HCT116 (cell line): ENCODE measurements around the gene GNAO1. TPM values are rescaled to one million over a fixed set of nuclear protein-coding genes. Genes with fewer than 3 reads are reported as not detected.

Source experiments
- ATAC-seq: fragments of 200-7000 bp; cut with Tn5 transposase; 2 replicates; pipeline ENCODE4 v1.9.1; 2020; ENCODE audit warnings: mild to moderate bottlenecking, moderate library complexity
- BruUV-seq: library from RNA; stranded (reverse); fragments of 400-500 nt; replicated peaks from 2 replicates; lab custom pipeline; 2021; lab: Mats Ljungman, UMichigan
- CTCF ChIA-PET: fragments of 300-600 bp; sonication (Branson Sonifier 250); formaldehyde crosslinking; loops from one replicate; lab custom pipeline; 2021; ENCODE audit warnings: antibody characterized with exemption; lab: Charles Lee
- POLR2A ChIA-PET: fragments of 300-600, 350-600 bp; sonication (Branson Sonifier 250); formaldehyde crosslinking; loops from one replicate; lab custom pipeline; 2021; ENCODE audit warnings: antibody characterized with exemption; lab: Charles Lee
- RAD21 ChIA-PET, 2 experiments: fragments of 300-600 bp; sonication (Branson Sonifier 250); formaldehyde crosslinking; loops; one replicate each; lab custom pipeline; 2023; ENCODE audit warnings: low total read pairs in 2 of 2; ENCODE audit not compliant: uncharacterized antibody in 2 of 2, unreplicated experiment in 2 of 2, low non-redundant PET in 1 of 2; lab: Charles Lee
- DNase-seq: peaks from one replicate; pipeline ENCODE4 v3.0.0-alpha.2; 2010; ENCODE audit warnings: low read depth, low spot score
- H2AFZ ChIP-seq: fragments of 200-600 bp; shearing (Covaris generic), sonication (generic); 2 replicates; pipeline ENCODE4 v1.6.1; 2017; ENCODE audit warnings: low read depth, mixed run types, mixed read lengths, antibody characterized with exemption, low read length; ENCODE audit not compliant: poor library complexity, severe bottlenecking
- H3K27ac ChIP-seq: 2 replicates; pipeline ENCODE4 v1.5.1; 2012; ENCODE audit warnings: low read depth, low read length
- H3K27me3 ChIP-seq: fragments of 200-600 bp; sonication (generic); 2 replicates; pipeline ENCODE4 v1.6.1; 2016; ENCODE audit warnings: mixed run types, low read length, mixed read lengths; ENCODE audit not compliant: insufficient read depth
- H3K36me3 ChIP-seq, 2 experiments: fragments of 200-500 bp in 1 of 2; fragments of 200-600 bp in 1 of 2; sonication (Bioruptor generic) in 1 of 2; sonication (generic) in 1 of 2; 2 replicates each; pipeline versions ENCODE4 v1.5.1 to v1.6.1; 2014 to 2016; ENCODE audit warnings: low read length in 2 of 2, inconsistent platforms in 1 of 2, mixed read lengths in 1 of 2, mixed run types in 1 of 2; ENCODE audit not compliant: insufficient read depth in 2 of 2, control insufficient read depth in 1 of 2
- H3K4me1 ChIP-seq, 2 experiments: fragments of 200-600 bp in 1 of 2; sonication (generic) in 1 of 2; 2 replicates each; pipeline versions ENCODE4 v1.5.1 to v1.6.1; 2012 to 2017; ENCODE audit warnings: low read length in 2 of 2, inconsistent platforms in 1 of 2, mild to moderate bottlenecking in 1 of 2, mixed read lengths in 1 of 2, mixed run types in 1 of 2, moderate library complexity in 1 of 2; ENCODE audit not compliant: insufficient read depth in 2 of 2, control insufficient read depth in 1 of 2
- H3K4me2 ChIP-seq: fragments of 200-600 bp; sonication (generic); 2 replicates; pipeline ENCODE4 v1.6.1; 2017; ENCODE audit warnings: mixed run types, low read length, mixed read lengths
- H3K4me3 ChIP-seq, 2 experiments: fragments of 200-600 bp in 1 of 2; sonication (generic) in 1 of 2; replicated peaks in 1 of 2; 2 replicates each; pipeline ENCODE4 v1.5.1; 2011 to 2016; ENCODE audit warnings: low read length in 2 of 2, control low read depth in 1 of 2, low read depth in 1 of 2, mild to moderate bottlenecking in 1 of 2, mixed read lengths in 1 of 2, mixed run types in 1 of 2
- H3K79me2 ChIP-seq: fragments of 200-600 bp; sonication (generic); 2 replicates; pipeline ENCODE4 v1.6.1; 2017; ENCODE audit warnings: mild to moderate bottlenecking, mixed run types, low read length, moderate library complexity, mixed read lengths; ENCODE audit not compliant: insufficient read depth
- H3K9ac ChIP-seq: fragments of 200-600 bp; sonication (generic); 2 replicates; pipeline ENCODE4 v1.6.1; 2016; ENCODE audit warnings: low read length, mixed read lengths
- H3K9me2 ChIP-seq: fragments of 200-600 bp; sonication (generic), shearing (Covaris generic); 2 replicates; pipeline ENCODE4 v1.6.1; 2017; ENCODE audit warnings: mixed run types, mild to moderate bottlenecking, moderate library complexity; ENCODE audit not compliant: insufficient read depth
- H3K9me3 ChIP-seq, 2 experiments: fragments of 200-500 bp in 1 of 2; fragments of 200-600 bp in 1 of 2; sonication (Bioruptor generic) in 1 of 2; sonication (generic) in 1 of 2; 2 replicates each; pipeline ENCODE4 v1.6.1; 2014 to 2017; ENCODE audit warnings: low read length in 2 of 2, mixed read lengths in 2 of 2, inconsistent platforms in 1 of 2, low read depth in 1 of 2, mild to moderate bottlenecking in 1 of 2, mixed run types in 1 of 2, moderate library complexity in 1 of 2; ENCODE audit not compliant: control insufficient read depth in 1 of 2, insufficient read depth in 1 of 2
- H4K20me1 ChIP-seq: fragments of 200-600 bp; sonication (generic), shearing (Covaris generic); 2 replicates; pipeline ENCODE4 v1.6.1; 2017; ENCODE audit warnings: mixed run types, mild to moderate bottlenecking, moderate library complexity; ENCODE audit not compliant: insufficient read depth
- CEBPB ChIP-seq: IDR thresholded peaks from 2 replicates; pipeline ENCODE4 v1.6.1; 2012; ENCODE audit warnings: low read depth
- EZH2phosphoT487 ChIP-seq: fragments of 200-600 bp; IDR thresholded peaks from 2 replicates; pipeline ENCODE4 v1.6.1; 2018; ENCODE audit warnings: antibody characterized with exemption, borderline replicate concordance
- JUND ChIP-seq: IDR thresholded peaks from 2 replicates; pipeline ENCODE4 v1.6.1; 2012
- RAD21 ChIP-seq: IDR thresholded peaks from 2 replicates; pipeline ENCODE4 v1.6.1; 2012; ENCODE audit warnings: low read depth, mild to moderate bottlenecking
- SIN3A ChIP-seq: IDR thresholded peaks from 2 replicates; pipeline ENCODE4 v1.6.1; 2012; ENCODE audit warnings: low read depth
- SP1 ChIP-seq: IDR thresholded peaks from 2 replicates; pipeline ENCODE4 v1.6.1; 2012; ENCODE audit warnings: low read depth
- ZFX ChIP-seq: fragments of 450-650 bp; IDR thresholded peaks from 2 replicates; pipeline ENCODE4 v1.6.1; 2017
- intact Hi-C: fragments of 100-400 bp; cut with micrococcal nuclease; formaldehyde crosslinking; loops from 2 replicates; pipeline ENCODE4 v1.10.0; 2022
- total RNA-seq: library from RNA; stranded (reverse); gene quantifications from one replicate; pipeline ENCODE4 v1.2.1, GENCODE V29; 2021; ENCODE audit not compliant: unreplicated experiment
- TF ChIP-seq, protein P1 (sequence below): IDR thresholded peaks from 2 replicates; pipeline ENCODE4 v1.6.1; 2012; ENCODE audit warnings: low read depth
- TF ChIP-seq, protein P2 (sequence below): IDR thresholded peaks from 2 replicates; pipeline ENCODE4 v1.6.1; 2012

Gene GNAO1
- total RNA-seq, 1 experiment from 2014 or later, result 0.12 TPM

DNA sequence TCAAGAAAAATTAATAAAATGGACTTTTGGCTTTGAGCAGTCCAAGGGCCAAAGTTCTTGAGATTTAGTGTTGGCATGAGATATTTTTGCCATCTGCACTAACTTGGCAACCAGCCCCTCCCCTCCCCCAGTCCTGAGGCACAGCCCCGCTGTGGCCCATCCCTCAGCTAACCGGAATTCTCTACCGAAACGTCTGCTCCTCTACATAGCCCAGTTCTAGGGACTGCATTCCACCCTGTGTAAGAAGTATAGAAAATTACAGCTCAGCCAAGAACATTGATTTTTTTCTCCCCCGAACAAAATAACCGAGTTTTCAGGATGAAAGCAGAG lies 136.6 kb downstream of the GNAO1 start:
- H3K79me2 ChIP-seq, result no peaks in the 10 kb centered on the region
- H3K27ac ChIP-seq, result no peak overlapping the region
- CTCF ChIA-PET, result no interaction called here
- no peaks in the 10 kb centered on the region for H3K27me3 ChIP-seq
- ATAC-seq (no peak), DNase-seq (no peak)
- intact Hi-C loops, result loop anchor here (10.0 kb wide), 1 partner anchor 863 kb away; no protein-coding TSS in a partner anchor
- H3K9ac ChIP-seq, result no peak overlapping the region
- no peaks in the 10 kb centered on the region for H3K9me2 ChIP-seq
- RAD21 ChIA-PET, result no interaction called here
- TF ChIP-seq, protein P1, sequence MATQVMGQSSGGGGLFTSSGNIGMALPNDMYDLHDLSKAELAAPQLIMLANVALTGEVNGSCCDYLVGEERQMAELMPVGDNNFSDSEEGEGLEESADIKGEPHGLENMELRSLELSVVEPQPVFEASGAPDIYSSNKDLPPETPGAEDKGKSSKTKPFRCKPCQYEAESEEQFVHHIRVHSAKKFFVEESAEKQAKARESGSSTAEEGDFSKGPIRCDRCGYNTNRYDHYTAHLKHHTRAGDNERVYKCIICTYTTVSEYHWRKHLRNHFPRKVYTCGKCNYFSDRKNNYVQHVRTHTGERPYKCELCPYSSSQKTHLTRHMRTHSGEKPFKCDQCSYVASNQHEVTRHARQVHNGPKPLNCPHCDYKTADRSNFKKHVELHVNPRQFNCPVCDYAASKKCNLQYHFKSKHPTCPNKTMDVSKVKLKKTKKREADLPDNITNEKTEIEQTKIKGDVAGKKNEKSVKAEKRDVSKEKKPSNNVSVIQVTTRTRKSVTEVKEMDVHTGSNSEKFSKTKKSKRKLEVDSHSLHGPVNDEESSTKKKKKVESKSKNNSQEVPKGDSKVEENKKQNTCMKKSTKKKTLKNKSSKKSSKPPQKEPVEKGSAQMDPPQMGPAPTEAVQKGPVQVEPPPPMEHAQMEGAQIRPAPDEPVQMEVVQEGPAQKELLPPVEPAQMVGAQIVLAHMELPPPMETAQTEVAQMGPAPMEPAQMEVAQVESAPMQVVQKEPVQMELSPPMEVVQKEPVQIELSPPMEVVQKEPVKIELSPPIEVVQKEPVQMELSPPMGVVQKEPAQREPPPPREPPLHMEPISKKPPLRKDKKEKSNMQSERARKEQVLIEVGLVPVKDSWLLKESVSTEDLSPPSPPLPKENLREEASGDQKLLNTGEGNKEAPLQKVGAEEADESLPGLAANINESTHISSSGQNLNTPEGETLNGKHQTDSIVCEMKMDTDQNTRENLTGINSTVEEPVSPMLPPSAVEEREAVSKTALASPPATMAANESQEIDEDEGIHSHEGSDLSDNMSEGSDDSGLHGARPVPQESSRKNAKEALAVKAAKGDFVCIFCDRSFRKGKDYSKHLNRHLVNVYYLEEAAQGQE, result no peak
- no peak for TF ChIP-seq CEBPB
- no peak for TF ChIP-seq SP1
- no peak for TF ChIP-seq RAD21
- TF ChIP-seq SIN3A, result no peak
- no peak for TF ChIP-seq EZH2phosphoT487
- TF ChIP-seq ZFX, result no peak
- TF ChIP-seq, protein P2, sequence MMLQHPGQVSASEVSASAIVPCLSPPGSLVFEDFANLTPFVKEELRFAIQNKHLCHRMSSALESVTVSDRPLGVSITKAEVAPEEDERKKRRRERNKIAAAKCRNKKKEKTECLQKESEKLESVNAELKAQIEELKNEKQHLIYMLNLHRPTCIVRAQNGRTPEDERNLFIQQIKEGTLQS, result no peak
- no peak for TF ChIP-seq JUND
- H3K4me1 ChIP-seq, result peaks cover 6 to 30% of the 10 kb centered on the region in 2 experiments; a peak in 3 of 4 replicates
- H3K36me3 ChIP-seq, result no peaks in the 10 kb centered on the region
- H4K20me1 ChIP-seq, result no peaks in the 10 kb centered on the region
- H2AFZ ChIP-seq, result no peak overlapping the region
- H3K9me3 ChIP-seq, result no peaks in the 10 kb centered on the region
- no TSS peak for BruUV-seq
- H3K4me3 ChIP-seq, result no peak overlapping the region
- no peak overlapping the region for H3K4me2 ChIP-seq
- POLR2A ChIA-PET, result no interaction called here
